ENCODE results near the gene TENT5A.

The TENT5A gene

DNA sequence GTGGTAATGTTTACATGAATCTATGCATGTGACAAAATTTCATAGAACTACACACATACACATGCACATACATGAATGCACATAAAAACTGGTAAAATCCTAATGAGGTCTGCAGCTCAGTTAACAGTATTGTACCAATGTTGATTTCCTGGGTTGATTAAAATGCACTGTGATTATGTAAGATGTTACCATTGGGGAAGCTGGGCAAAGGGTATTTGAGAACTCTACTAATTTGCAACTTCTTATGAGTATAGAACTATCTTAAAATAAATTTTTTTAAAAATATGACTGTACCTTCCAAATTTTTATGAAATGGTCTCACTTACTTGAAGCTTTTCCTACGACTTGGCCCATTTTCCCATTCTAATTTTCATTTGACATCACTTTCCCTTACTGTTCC, 43.4 kb upstream of the TENT5A start:
- Histone ChIP-seq H3K27me3 (replicated peaks; ENCODE audit: control insufficient read depth, insufficient read depth, low read length) (no peaks in the 10 kb centered on the region), H3K4me3 (replicated peaks; ENCODE audit: low read depth, low read length) (no peak overlapping the region), H3K36me3 (ENCODE audit: control insufficient read depth, insufficient read depth, low read length) (no peaks in the 10 kb centered on the region)
- DNase-seq (ENCODE audit: extremely low read depth, insufficient read length): no peak
- TF ChIP-seq, protein P1, sequence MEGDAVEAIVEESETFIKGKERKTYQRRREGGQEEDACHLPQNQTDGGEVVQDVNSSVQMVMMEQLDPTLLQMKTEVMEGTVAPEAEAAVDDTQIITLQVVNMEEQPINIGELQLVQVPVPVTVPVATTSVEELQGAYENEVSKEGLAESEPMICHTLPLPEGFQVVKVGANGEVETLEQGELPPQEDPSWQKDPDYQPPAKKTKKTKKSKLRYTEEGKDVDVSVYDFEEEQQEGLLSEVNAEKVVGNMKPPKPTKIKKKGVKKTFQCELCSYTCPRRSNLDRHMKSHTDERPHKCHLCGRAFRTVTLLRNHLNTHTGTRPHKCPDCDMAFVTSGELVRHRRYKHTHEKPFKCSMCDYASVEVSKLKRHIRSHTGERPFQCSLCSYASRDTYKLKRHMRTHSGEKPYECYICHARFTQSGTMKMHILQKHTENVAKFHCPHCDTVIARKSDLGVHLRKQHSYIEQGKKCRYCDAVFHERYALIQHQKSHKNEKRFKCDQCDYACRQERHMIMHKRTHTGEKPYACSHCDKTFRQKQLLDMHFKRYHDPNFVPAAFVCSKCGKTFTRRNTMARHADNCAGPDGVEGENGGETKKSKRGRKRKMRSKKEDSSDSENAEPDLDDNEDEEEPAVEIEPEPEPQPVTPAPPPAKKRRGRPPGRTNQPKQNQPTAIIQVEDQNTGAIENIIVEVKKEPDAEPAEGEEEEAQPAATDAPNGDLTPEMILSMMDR (IDR thresholded peaks at IDR 0.05; ENCODE audit: insufficient read depth, low read length, poor library complexity, severe bottlenecking): no peak

DNA sequence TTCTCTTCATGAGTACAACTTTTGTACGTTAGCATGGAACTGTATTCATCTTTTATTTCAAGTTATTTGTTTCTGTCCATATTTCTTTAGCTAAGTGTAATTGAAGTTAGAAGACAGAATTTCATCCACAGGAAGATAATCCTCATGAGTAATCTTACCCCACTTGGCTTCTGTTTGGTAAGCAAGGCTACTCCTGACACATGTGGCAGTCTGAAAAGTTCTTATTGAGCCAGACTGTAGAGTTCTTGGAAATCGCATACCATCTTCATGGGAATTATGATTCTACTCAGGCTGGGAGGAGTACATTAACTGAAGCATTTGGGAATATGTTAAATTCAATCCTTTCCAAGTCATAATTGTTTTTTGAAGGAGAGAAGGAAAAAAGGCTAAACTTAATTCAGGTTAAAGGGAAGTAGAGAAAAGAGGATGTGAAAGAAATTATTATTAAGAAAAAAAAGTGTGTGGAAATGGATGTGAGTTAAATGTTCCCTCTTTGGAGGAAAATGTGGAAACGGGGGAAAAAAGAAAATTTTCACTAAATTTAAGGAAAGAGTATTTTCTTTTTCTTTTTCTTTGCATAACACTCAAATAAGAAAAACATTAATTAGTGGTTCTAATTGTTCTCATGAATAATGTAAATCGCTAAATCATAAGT, 41.5 kb upstream of the TENT5A start:
- no peaks in the 10 kb centered on the region for H3K36me3 ChIP-seq (ENCODE audit: control insufficient read depth, insufficient read depth, low read length)
- DNase-seq (ENCODE audit: extremely low read depth, insufficient read length): no peak

DNA sequence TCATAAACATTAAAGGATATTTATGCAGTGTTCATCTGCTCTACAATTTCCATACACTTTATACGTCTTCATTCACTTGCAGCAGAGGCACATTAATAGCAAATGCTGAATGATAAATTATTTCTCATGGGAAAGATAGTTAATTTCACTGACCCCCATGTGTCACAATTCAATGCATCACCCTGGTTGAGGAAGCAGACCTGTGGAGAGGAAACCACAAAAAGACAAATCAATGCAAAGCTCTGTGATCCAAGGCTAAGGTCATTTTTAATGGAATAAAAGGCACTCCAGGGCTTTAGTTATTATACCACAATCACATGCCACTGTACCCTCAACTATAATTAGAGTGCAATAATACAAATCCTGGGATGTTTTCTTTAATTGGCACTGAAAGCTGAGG, 40.3 kb upstream of the TENT5A start:
- TF ChIP-seq, protein P1 (IDR thresholded peaks at IDR 0.05; ENCODE audit: insufficient read depth, low read length, poor library complexity, severe bottlenecking): no peak
- Histone ChIP-seq H3K27me3 (replicated peaks; ENCODE audit: control insufficient read depth, insufficient read depth, low read length) (no peaks in the 10 kb centered on the region), H3K4me3 (replicated peaks; ENCODE audit: low read depth, low read length) (no peak overlapping the region), H3K36me3 (ENCODE audit: control insufficient read depth, insufficient read depth, low read length) (no peaks in the 10 kb centered on the region)
- DNase-seq (ENCODE audit: extremely low read depth, insufficient read length): no peak

More for the DNA sequence above, 41.5 kb upstream of the TENT5A start:
- TF ChIP-seq, protein P1 (IDR thresholded peaks at IDR 0.05; ENCODE audit: insufficient read depth, low read length, poor library complexity, severe bottlenecking): no peak
- H3K4me3 ChIP-seq (replicated peaks; ENCODE audit: low read depth, low read length): no peak overlapping the region
- no peaks in the 10 kb centered on the region for H3K27me3 ChIP-seq (replicated peaks; ENCODE audit: control insufficient read depth, insufficient read depth, low read length)

DNA sequence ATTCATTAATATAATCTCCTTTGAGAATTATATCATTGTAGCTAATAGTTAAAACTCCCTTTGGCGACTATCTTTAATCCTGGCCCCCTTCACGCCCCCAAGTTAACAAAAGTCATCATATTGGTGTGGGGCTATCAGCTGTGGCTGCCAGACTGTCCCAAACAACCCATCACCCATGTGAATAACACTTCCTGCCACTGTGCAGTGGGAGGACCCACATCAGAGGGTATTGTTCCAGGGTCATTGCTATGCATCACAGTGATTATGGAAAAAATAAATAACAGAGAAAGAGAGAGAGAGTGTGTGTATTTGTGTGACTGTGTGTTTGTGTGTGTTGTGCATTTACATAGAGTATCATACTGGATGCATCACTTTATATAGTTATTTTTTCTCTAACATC, 39.3 kb upstream of the TENT5A start:
- DNase-seq (ENCODE audit: extremely low read depth, insufficient read length): no peak
- TF ChIP-seq, protein P1 (IDR thresholded peaks at IDR 0.05; ENCODE audit: insufficient read depth, low read length, poor library complexity, severe bottlenecking): no peak
- no peaks in the 10 kb centered on the region for H3K36me3 ChIP-seq (ENCODE audit: control insufficient read depth, insufficient read depth, low read length)
- H3K27me3 ChIP-seq (replicated peaks; ENCODE audit: control insufficient read depth, insufficient read depth, low read length): no peaks in the 10 kb centered on the region
- H3K4me3 ChIP-seq (replicated peaks; ENCODE audit: low read depth, low read length): no peak overlapping the region

DNA sequence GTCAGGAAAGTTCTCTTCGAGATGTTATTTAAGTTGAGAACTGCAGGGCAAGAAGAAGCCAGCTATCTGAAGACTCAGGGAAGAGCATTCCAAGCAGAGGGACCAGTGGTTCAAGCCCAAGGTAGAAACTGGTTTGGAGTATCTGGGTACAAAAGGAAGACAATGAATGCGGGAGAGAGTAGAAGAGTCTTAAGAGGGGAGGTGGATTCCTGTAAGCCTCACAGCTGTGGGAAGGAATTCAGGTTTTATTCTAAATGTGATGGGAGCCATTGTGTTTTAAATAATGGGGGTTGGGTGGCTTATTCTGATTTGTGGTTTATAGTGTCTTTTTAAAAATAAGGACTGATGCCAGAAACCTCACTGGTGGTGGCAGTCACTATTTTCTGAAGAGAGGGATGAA, 37.6 kb upstream of the TENT5A start:
- TF ChIP-seq, protein P1 (IDR thresholded peaks at IDR 0.05; ENCODE audit: insufficient read depth, low read length, poor library complexity, severe bottlenecking): no peak
- Histone ChIP-seq H3K36me3 (ENCODE audit: control insufficient read depth, insufficient read depth, low read length) (no peaks in the 10 kb centered on the region), H3K27me3 (replicated peaks; ENCODE audit: control insufficient read depth, insufficient read depth, low read length) (no peaks in the 10 kb centered on the region), H3K4me3 (replicated peaks; ENCODE audit: low read depth, low read length) (no peak overlapping the region)
- no peak for DNase-seq (ENCODE audit: extremely low read depth, insufficient read length)

DNA sequence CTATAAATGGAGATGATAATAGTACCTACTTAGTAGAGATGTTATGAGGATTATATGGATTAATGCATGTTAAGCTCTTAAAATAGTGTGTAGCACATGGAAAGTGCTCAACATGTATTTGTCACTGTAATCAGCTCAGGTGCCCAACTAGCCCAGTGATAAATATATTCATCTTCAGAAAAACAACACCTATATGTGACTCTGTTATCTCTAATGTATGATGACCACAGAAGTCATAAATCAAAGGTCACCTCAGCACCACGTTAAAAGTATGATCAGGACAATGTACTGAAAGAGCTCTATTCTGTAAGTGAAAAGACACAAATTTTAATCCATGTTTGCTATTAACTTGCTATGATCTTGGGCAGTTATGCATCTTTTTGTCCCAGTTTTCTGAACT, 36.8 kb upstream of the TENT5A start:
- Histone ChIP-seq H3K27me3 (replicated peaks; ENCODE audit: control insufficient read depth, insufficient read depth, low read length) (no peaks in the 10 kb centered on the region), H3K36me3 (ENCODE audit: control insufficient read depth, insufficient read depth, low read length) (no peaks in the 10 kb centered on the region), H3K4me3 (replicated peaks; ENCODE audit: low read depth, low read length) (no peak overlapping the region)
- DNase-seq (ENCODE audit: extremely low read depth, insufficient read length): no peak
- TF ChIP-seq, protein P1 (IDR thresholded peaks at IDR 0.05; ENCODE audit: insufficient read depth, low read length, poor library complexity, severe bottlenecking): no peak

Measured in GM06990 (cell line).